A549 (cell line): ENCODE results near the gene RNF213. TPM values are rescaled to one million over a fixed set of nuclear protein-coding genes. Genes with fewer than 3 reads are reported as not detected.

Experiments used
- ATAC-seq, 2 experiments: fragments of 200-7000 bp in 1 of 2; fragments of >200 bp in 1 of 2; cut with Nextera tagmentation in 1 of 2; cut with Tn5 transposase in 1 of 2; 3 replicates each; pipeline versions ENCODE4 v1.8.0 to v1.9.1; 2018 to 2020; ENCODE audit warnings: mild to moderate bottlenecking in 1 of 2, moderate library complexity in 1 of 2
- CTCF ChIA-PET: fragments of 300-600 bp; sonication (Branson Sonifier 250); formaldehyde crosslinking; extraction: SDS; loops from one replicate; lab custom pipeline; 2021; ENCODE audit warnings: antibody characterized with exemption, inconsistent platforms; lab: Yijun Ruan, JAX
- POLR2A ChIA-PET: fragments of 350-600 bp; formaldehyde crosslinking; extraction: SDS; loops from one replicate; lab custom pipeline; 2021; ENCODE audit warnings: antibody characterized with exemption, inconsistent platforms; lab: Yijun Ruan, JAX
- DNase-seq, 2 experiments: peaks; one replicate each; pipeline versions ENCODE4 v3.0.0 to v3.0.0-alpha.2; 2011 to 2016; ENCODE audit warnings: low read depth in 1 of 2, low spot score in 1 of 2
- FAIRE-seq: peaks from 2 replicates; lab custom pipeline; 2011; peaks lifted over from hg19 to GRCh38; lab: Jason Lieb, UNC
- H3K27ac ChIP-seq, 2 experiments: fragments of >200 bp; sonication (Bioruptor Twin); formaldehyde crosslinking; 3 replicates each; pipeline ENCODE4 v1.5.1; 2016 to 2017
- H3K4me1 ChIP-seq: fragments of >200 bp; sonication (Bioruptor Twin); formaldehyde crosslinking; 3 replicates; pipeline ENCODE4 v1.6.1; 2016
- H3K4me2 ChIP-seq: fragments of >200 bp; sonication (Bioruptor Twin); formaldehyde crosslinking; 3 replicates; pipeline ENCODE4 v1.6.1; 2016
- H3K4me3 ChIP-seq: fragments of >200 bp; sonication (Bioruptor Twin); formaldehyde crosslinking; 3 replicates; pipeline ENCODE4 v1.5.1; 2016
- H3K9me3 ChIP-seq: fragments of >200 bp; sonication (Bioruptor Twin); formaldehyde crosslinking; 3 replicates; pipeline ENCODE4 v1.6.1; 2016
- ATOH8 ChIP-seq: fragments of 250-450 bp; sonication (Bioruptor Pico); IDR thresholded peaks from 2 replicates; pipeline ENCODE4 v1.5.0; 2020; ENCODE audit warnings: low read depth, mild to moderate bottlenecking, moderate library complexity
- BHLHE40 ChIP-seq: IDR thresholded peaks from 2 replicates; pipeline ENCODE4 v1.6.1; 2012; ENCODE audit warnings: low read depth, low read length, inconsistent platforms
- CHD2 ChIP-seq: fragments of 150-350 bp; IDR thresholded peaks from 2 replicates; pipeline ENCODE4 v1.6.1; 2014; ENCODE audit warnings: low read length; ENCODE audit not compliant: partially characterized antibody
- E2F6 ChIP-seq: IDR thresholded peaks from 2 replicates; pipeline ENCODE4 v1.6.1; 2012; ENCODE audit warnings: low read depth, borderline replicate concordance
- ELK1 ChIP-seq: fragments of 150-350 bp; IDR thresholded peaks from 2 replicates; pipeline ENCODE4 v1.6.1; 2014; ENCODE audit warnings: low read depth, mild to moderate bottlenecking, low read length
- FOXS1 ChIP-seq: fragments of 250-450 bp; sonication (Bioruptor Pico); IDR thresholded peaks from 2 replicates; pipeline ENCODE4 v1.5.0; 2020; ENCODE audit warnings: mild to moderate bottlenecking, moderate library complexity
- GATA3 ChIP-seq: IDR thresholded peaks from 2 replicates; pipeline ENCODE4 v1.6.1; 2012; ENCODE audit warnings: borderline replicate concordance
- HDAC2 ChIP-seq: fragments of 200-600 bp; sonication (generic); IDR thresholded peaks from 2 replicates; pipeline ENCODE4 v1.6.1; 2016
- HMGXB4 ChIP-seq: fragments of 250-450 bp; sonication (Bioruptor Pico); IDR thresholded peaks from 2 replicates; pipeline ENCODE4 v1.5.0; 2021; ENCODE audit warnings: mild to moderate bottlenecking, moderate library complexity, borderline replicate concordance
- HOXB13 ChIP-seq: fragments of 250-450 bp; sonication (Bioruptor Pico); IDR thresholded peaks from 2 replicates; pipeline ENCODE4 v1.5.0; 2020; ENCODE audit warnings: low read depth, mild to moderate bottlenecking, moderate library complexity
- HOXB5 ChIP-seq: fragments of 250-450 bp; sonication (Bioruptor Pico); IDR thresholded peaks from 2 replicates; pipeline ENCODE4 v1.5.0; 2020; ENCODE audit warnings: mild to moderate bottlenecking, moderate library complexity
- MAX ChIP-seq: IDR thresholded peaks from 2 replicates; pipeline ENCODE4 v1.6.1; 2012
- MAZ ChIP-seq: fragments of 150-350 bp; IDR thresholded peaks from 2 replicates; pipeline ENCODE4 v1.6.1; 2014; ENCODE audit warnings: antibody characterized with exemption, low read depth, low read length, borderline replicate concordance
- MYC ChIP-seq: IDR thresholded peaks from 2 replicates; pipeline ENCODE4 v1.6.1; 2012; ENCODE audit warnings: mild to moderate bottlenecking, inconsistent platforms, low read length, improper control_type of control experiment, borderline replicate concordance
- NPAS2 ChIP-seq: fragments of 250-450 bp; sonication (Bioruptor Pico); IDR thresholded peaks from 2 replicates; pipeline ENCODE4 v1.8.0; 2022; ENCODE audit warnings: mild to moderate bottlenecking, moderate library complexity, borderline replicate concordance
- NR3C1 ChIP-seq: fragments of >200 bp; sonication (Bioruptor Twin); formaldehyde crosslinking; IDR thresholded peaks from 3 replicates; pipeline ENCODE4 v1.6.1; 2017
- PBX3 ChIP-seq: IDR thresholded peaks from 2 replicates; pipeline ENCODE4 v1.6.1; 2012
- PHF8 ChIP-seq: fragments of 200-600 bp; sonication (generic); IDR thresholded peaks from 2 replicates; pipeline ENCODE4 v1.6.1; 2016; ENCODE audit warnings: low read depth, mild to moderate bottlenecking, antibody characterized with exemption, moderate library complexity, borderline replicate concordance
- REST ChIP-seq: fragments of 200-600 bp; sonication (generic); IDR thresholded peaks from 2 replicates; pipeline ENCODE4 v1.6.1; 2016; ENCODE audit warnings: antibody characterized with exemption, mild to moderate bottlenecking, moderate library complexity
- RNF2 ChIP-seq: fragments of 200-600 bp; sonication (generic); IDR thresholded peaks from 2 replicates; pipeline ENCODE4 v1.6.1; 2016; ENCODE audit warnings: low read depth, mild to moderate bottlenecking, antibody characterized with exemption, moderate library complexity, borderline replicate concordance
- USF2 ChIP-seq: fragments of 450-650 bp; IDR thresholded peaks from 2 replicates; pipeline ENCODE4 v1.6.1; 2014; ENCODE audit warnings: antibody characterized with exemption
- ZNF302 ChIP-seq: fragments of 250-450 bp; sonication (Bioruptor Pico); IDR thresholded peaks from 2 replicates; pipeline ENCODE4 v1.9.0; 2021; ENCODE audit warnings: inconsistent platforms, mild to moderate bottlenecking, moderate library complexity
- WGBS: methylation state at CpG from one replicate; pipeline ENCODE4 v1.1.6; 2017; ENCODE audit errors: missing lambda C conversion rate; 5-methylcytosine and 5-hydroxymethylcytosine counted together
- polyA plus RNA-seq, 4 experiments: library from polyadenylated mRNA; depleted of rRNA in 3 of 4; stranded (reverse); fragments of >200 nt; fragmentation: RNase III in 1 of 4; extraction: RNeasy Plus Mini Kit Qiagen cat#74134 plus additional on column Dnase treatment in 1 of 4; gene quantifications; 2 replicates in 3 of 4; 3 replicates in 1 of 4; pipeline ENCODE4 v1.2.3, GENCODE V29; 2011 to 2017

Gene RNF213
- polyA plus RNA-seq, 2 of the 4 experiments (the other 2 are of a cell fraction): 59.1 to 127 TPM

GRCh38 chr17:80312621-80313135 lies 52.0 kb downstream of the RNF213 start:
- TF ChIP-seq CHD2 (no peak), ELK1 (no peak), NR3C1 (no peak), MAZ (no peak)
- Histone ChIP-seq H3K4me3 (no peak overlapping the region), H3K27ac (no peak overlapping the region), H3K4me2 (no peak overlapping the region), H3K4me1 (no peaks in the 10 kb centered on the region), H3K9me3 (no peaks in the 10 kb centered on the region)
- CTCF ChIA-PET: no interaction called here
- POLR2A ChIA-PET: no interaction called here
- 97% methylated on average over 12 of the region's 12 CpGs for WGBS
- FAIRE-seq (no peak), ATAC-seq (no peak), DNase-seq (no peak)

GRCh38 chr17:80313160-80313829 lies 52.6 kb downstream of the RNF213 start:
- Histone ChIP-seq H3K4me2 (no peak overlapping the region), H3K4me1 (no peaks in the 10 kb centered on the region)
- no peak for ATAC-seq

More at GRCh38 chr17:80313160-80313829, 52.6 kb downstream of the RNF213 start:
- DNase-seq (no peak), FAIRE-seq (no peak)
- WGBS: 92% methylated on average over 6 of the region's 6 CpGs
- POLR2A ChIA-PET: no interaction called here
- Histone ChIP-seq H3K9me3 (no peaks in the 10 kb centered on the region), H3K27ac (no peak overlapping the region), H3K4me3 (no peak overlapping the region)
- TF ChIP-seq ATOH8 (no peak), NR3C1 (no peak), HDAC2 (no peak), PHF8 (no peak), FOXS1 (CRISPR knock-in tag) (no peak), E2F6 (no peak), GATA3 (no peak), ZNF302 (CRISPR knock-in tag) (no peak), HOXB5 (no peak), HOXB13 (CRISPR knock-in tag) (no peak), USF2 (no peak), RNF2 (no peak), MYC (no peak), BHLHE40 (no peak), MAX (no peak), PBX3 (no peak), ELK1 (no peak), REST (no peak), NPAS2 (CRISPR knock-in tag) (no peak), HMGXB4 (CRISPR knock-in tag) (no peak)
- CTCF ChIA-PET: no interaction called here
